Measurements from ENCODE around the gene FLNA. TPM values are rescaled to one million over a fixed set of nuclear protein-coding genes. Genes with fewer than 3 reads are reported as not detected.

Gene FLNA
- total and polyA plus RNA-seq, 10 of the 15 experiments (the other 5 are each of a cell fraction or from before 2014, with no cell fraction given): 5.1 to 643 (median 171) TPM

DNA sequence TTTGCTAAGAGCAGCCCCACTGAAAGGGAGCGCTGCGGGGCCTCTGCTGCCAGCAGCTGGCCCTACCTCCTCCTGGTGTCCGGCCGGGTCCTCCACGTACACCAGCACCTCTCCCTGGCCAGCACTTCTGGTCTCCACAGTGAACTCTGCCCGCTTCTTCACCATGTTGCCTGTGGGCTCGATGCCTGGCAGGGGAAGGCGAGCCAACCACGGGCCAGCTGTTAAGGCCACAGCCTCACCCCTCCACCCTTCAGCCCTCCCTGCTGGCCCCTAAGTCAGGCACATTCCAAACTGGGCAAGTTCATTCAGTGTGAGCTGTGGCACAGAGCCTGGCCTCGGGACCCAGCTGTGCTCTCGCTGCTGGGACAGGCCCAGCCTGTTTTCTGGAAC, 7.8 kb downstream of the FLNA start:
- no TSS peak for BruUV-seq (replicated peaks)
- no peak for FAIRE-seq
- ChIA-PET CTCF (no interaction called here), SMC1A (ENCODE audit: uncharacterized antibody, unreplicated experiment) (no interaction called here), RAD21 (ENCODE audit: unreplicated experiment) (no interaction called here), POLR2A (no interaction called here)
- intact Hi-C loops (cut with micrococcal nuclease; ENCODE audit: unreplicated experiment): no loop called here
- no peaks in the 10 kb centered on the region for H3K27me3 ChIP-seq (replicated peaks in 1 of 2; ENCODE audit: control insufficient read depth in 2 of 2, insufficient read depth in 2 of 2, low read length in 1 of 2)
- no peak for DNase-seq (ENCODE audit: low read depth, low spot score)
- H4K20me1 ChIP-seq (ENCODE audit: control insufficient read depth, insufficient read depth): no peaks in the 10 kb centered on the region
- H3K27ac ChIP-seq (ENCODE audit: control insufficient read depth, insufficient read depth): no peak overlapping the region
- H3K4me1 ChIP-seq (ENCODE audit: control insufficient read depth, insufficient read depth, low read length): no peaks in the 10 kb centered on the region
- H2AFZ ChIP-seq (ENCODE audit: control insufficient read depth, low read depth, low read length): no peak overlapping the region
- no peak for ATAC-seq
- no peak overlapping the region for H3K4me3 ChIP-seq
- WGBS (ENCODE audit: insufficient coverage, insufficient replicate concordance, low lambda C conversion rate, missing lambda C conversion rate): 64% methylated on average over 11 of the region's 11 CpGs
- H3K36me3 ChIP-seq (ENCODE audit: control insufficient read depth in 2 of 2, insufficient read depth in 2 of 2, low read length in 1 of 2): peaks cover 6 to 40% of the 10 kb centered on the region in 2 experiments; a peak in 3 of 4 replicates
- TF ChIP-seq CHD1 (IDR thresholded peaks at IDR 0.05; ENCODE audit: low read depth, low read length) (no peak), ZSCAN29 (IDR thresholded peaks at IDR 0.05) (no peak), POLR2A (IDR thresholded peaks at IDR 0.05; ENCODE audit: low read depth, low read length) (peak; percentile 8; the same call in 1 of the 2 replicates), SP1 (IDR thresholded peaks at IDR 0.05; ENCODE audit: low read depth, low read length) (no peak)
- no peak overlapping the region for H3K9ac ChIP-seq (ENCODE audit: control insufficient read depth, insufficient read depth, low read length)
- H3K79me2 ChIP-seq (ENCODE audit: control insufficient read depth, insufficient read depth, low read length): peaks cover 34% of the 10 kb centered on the region
- H3K9me3 ChIP-seq (replicated peaks; ENCODE audit: control insufficient read depth, insufficient read depth, low read length): no peaks in the 10 kb centered on the region; the same call in 2 of the 3 replicates
- in situ Hi-C loops (cut with MboI): no loop called here
- H3K4me2 ChIP-seq (ENCODE audit: control insufficient read depth, insufficient read depth): no peak overlapping the region

DNA sequence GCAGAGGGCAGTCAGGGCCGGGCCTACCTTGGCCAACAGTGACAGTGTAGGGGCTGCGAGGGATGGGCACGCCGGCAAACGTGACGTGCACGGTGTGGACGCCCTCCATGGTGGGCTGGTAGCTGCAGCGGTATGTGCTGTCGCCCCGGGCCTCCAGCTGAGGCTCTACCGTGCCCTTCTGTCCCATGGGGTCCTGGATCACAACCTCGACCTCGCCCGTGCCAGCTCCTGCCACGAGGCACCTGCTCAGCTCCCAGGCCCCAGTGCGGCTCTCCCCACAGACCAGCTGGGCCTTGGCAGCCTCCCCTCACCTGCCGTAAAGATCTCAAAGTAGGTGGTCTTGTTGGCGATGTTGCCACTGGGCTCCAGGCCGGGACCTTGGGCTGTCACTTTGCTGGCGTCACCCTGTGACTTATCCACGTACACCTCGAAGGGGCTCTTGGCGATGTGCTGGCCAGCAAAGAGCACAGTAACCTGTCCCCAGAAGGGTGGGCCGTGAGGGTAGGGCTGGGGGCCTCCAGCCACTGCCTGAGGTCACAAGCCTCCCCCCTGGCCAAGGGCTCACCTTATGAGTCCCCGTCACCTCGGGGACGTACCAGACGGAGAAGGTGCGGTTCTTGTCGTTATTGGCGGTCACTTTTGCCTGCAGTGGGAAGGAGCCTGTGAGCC, 8.3 kb downstream of the FLNA start:
- ATAC-seq: no peak
- no peak overlapping the region for H3K4me2 ChIP-seq (ENCODE audit: control insufficient read depth, insufficient read depth)
- no peak overlapping the region for H3K4me3 ChIP-seq
- WGBS (ENCODE audit: insufficient coverage, insufficient replicate concordance, low lambda C conversion rate, missing lambda C conversion rate): 80% methylated on average over 32 of the region's 32 CpGs
- ChIA-PET POLR2A (no interaction called here), SMC1A (ENCODE audit: uncharacterized antibody, unreplicated experiment) (no interaction called here), CTCF (no interaction called here), RAD21 (ENCODE audit: unreplicated experiment) (no interaction called here)
- in situ Hi-C loops (cut with MboI): no loop called here
- no peak for DNase-seq (ENCODE audit: low read depth, low spot score)
- H2AFZ ChIP-seq (ENCODE audit: control insufficient read depth, low read depth, low read length): no peak overlapping the region
- no peaks in the 10 kb centered on the region for H4K20me1 ChIP-seq (ENCODE audit: control insufficient read depth, insufficient read depth)
- no peaks in the 10 kb centered on the region for H3K4me1 ChIP-seq (ENCODE audit: control insufficient read depth, insufficient read depth, low read length)
- H3K27me3 ChIP-seq (replicated peaks in 1 of 2; ENCODE audit: control insufficient read depth in 2 of 2, insufficient read depth in 2 of 2, low read length in 1 of 2): no peaks in the 10 kb centered on the region
- H3K27ac ChIP-seq (ENCODE audit: control insufficient read depth, insufficient read depth): no peak overlapping the region
- H3K79me2 ChIP-seq (ENCODE audit: control insufficient read depth, insufficient read depth, low read length): peaks cover 34% of the 10 kb centered on the region
- H3K36me3 ChIP-seq (ENCODE audit: control insufficient read depth in 2 of 2, insufficient read depth in 2 of 2, low read length in 1 of 2): peaks cover 6 to 40% of the 10 kb centered on the region in 2 experiments; a peak in 3 of 4 replicates
- no TSS peak for BruUV-seq (replicated peaks)
- TF ChIP-seq POLR2A (IDR thresholded peaks at IDR 0.05; ENCODE audit: low read depth, low read length) (peak; percentile 54), ASH2L (IDR thresholded peaks at IDR 0.05; ENCODE audit: borderline replicate concordance, low read depth) (no peak), POLR2AphosphoS2 (IDR thresholded peaks at IDR 0.05; ENCODE audit: low read depth, low read length) (0 out of 2 replicates have a peak, but pooled peaks have one; percentile 22), SMAD1 (IDR thresholded peaks at IDR 0.05; ENCODE audit: low read depth, partially characterized antibody) (no peak), HDAC2 (IDR thresholded peaks at IDR 0.05) (no peak), KDM1A (IDR thresholded peaks at IDR 0.05; ENCODE audit: borderline replicate concordance) (no peak), EP300 (IDR thresholded peaks at IDR 0.05; ENCODE audit: borderline replicate concordance in 1 of 2, control insufficient read depth in 1 of 2, low read depth in 2 of 2, low read length in 2 of 2) (no peak)
- TF ChIP-seq, protein P1, sequence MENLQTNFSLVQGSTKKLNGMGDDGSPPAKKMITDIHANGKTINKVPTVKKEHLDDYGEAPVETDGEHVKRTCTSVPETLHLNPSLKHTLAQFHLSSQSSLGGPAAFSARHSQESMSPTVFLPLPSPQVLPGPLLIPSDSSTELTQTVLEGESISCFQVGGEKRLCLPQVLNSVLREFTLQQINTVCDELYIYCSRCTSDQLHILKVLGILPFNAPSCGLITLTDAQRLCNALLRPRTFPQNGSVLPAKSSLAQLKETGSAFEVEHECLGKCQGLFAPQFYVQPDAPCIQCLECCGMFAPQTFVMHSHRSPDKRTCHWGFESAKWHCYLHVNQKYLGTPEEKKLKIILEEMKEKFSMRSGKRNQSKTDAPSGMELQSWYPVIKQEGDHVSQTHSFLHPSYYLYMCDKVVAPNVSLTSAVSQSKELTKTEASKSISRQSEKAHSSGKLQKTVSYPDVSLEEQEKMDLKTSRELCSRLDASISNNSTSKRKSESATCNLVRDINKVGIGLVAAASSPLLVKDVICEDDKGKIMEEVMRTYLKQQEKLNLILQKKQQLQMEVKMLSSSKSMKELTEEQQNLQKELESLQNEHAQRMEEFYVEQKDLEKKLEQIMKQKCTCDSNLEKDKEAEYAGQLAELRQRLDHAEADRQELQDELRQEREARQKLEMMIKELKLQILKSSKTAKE (IDR thresholded peaks at IDR 0.05; ENCODE audit: low read depth, poor library complexity, severe bottlenecking): no peak
- TF ChIP-seq, protein P2, sequence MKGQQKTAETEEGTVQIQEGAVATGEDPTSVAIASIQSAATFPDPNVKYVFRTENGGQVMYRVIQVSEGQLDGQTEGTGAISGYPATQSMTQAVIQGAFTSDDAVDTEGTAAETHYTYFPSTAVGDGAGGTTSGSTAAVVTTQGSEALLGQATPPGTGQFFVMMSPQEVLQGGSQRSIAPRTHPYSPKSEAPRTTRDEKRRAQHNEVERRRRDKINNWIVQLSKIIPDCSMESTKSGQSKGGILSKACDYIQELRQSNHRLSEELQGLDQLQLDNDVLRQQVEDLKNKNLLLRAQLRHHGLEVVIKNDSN (IDR thresholded peaks at IDR 0.05; ENCODE audit: borderline replicate concordance, extremely low read length, insufficient read depth, low read depth, low read length): no peak
- no peak overlapping the region for H3K9ac ChIP-seq (ENCODE audit: control insufficient read depth, insufficient read depth, low read length)
- FAIRE-seq: no peak
- no peaks in the 10 kb centered on the region; the same call in 2 of the 3 replicates for H3K9me3 ChIP-seq (replicated peaks; ENCODE audit: control insufficient read depth, insufficient read depth, low read length)
- intact Hi-C loops (cut with micrococcal nuclease; ENCODE audit: unreplicated experiment): no loop called here

Data from GM12878 (cell line).